ENCODE measurements around the gene SNRPB.
"Not testable (repeated sequence)": the region's sequence is repeated elsewhere in the genome, so short reads cannot be mapped to it uniquely, and the experiment has no call there.

Gene SNRPB

GRCh38 chr20:2470423-2471193 is at the start of gene SNRPB:
SNRPB (minus strand) TSS chr20:2470789; CDS start chr20:2470690, 99 bp downstream.
- DNase-seq = peak; percentile 99

DNA sequence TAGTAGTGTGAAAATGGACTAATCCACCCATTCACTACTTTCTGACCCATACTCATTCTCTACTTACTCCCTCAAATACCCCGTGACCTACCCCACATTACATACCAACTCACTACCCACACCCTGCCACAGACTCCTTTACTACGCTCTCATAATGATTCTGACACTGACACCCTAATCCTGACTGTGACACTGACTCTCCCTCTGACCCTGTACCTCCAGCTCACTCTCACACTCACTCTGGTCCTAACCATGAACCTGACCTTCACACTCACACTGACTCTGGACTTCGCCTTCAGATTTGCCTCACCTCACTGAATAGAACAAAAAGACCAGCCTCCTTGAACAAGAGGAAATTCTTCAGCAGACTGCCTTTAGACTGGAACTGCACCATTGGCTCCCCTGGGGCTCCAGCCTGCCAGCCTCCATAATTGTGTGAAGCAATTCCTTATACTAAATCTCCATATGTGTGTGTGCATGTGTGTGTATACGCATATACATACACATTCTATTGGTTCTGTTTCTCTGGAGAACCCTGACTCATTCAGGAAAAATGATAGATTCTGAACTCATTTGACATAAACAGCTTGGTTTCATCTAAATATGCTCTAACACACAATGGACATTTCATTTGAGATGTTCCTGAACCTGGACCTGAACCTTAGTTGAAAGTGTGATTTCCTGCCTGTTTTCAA is 48.7 kb upstream of the SNRPB start:
- peak; percentile 92 for DNase-seq

GRCh38 chr20:2518558-2518957 is 48.0 kb upstream of the SNRPB start:
- DNase-seq = no peak

- DNase-seq = no peak
Observed at GRCh38 chr20:2518096-2518495, 47.5 kb upstream of the SNRPB start.

DNA sequence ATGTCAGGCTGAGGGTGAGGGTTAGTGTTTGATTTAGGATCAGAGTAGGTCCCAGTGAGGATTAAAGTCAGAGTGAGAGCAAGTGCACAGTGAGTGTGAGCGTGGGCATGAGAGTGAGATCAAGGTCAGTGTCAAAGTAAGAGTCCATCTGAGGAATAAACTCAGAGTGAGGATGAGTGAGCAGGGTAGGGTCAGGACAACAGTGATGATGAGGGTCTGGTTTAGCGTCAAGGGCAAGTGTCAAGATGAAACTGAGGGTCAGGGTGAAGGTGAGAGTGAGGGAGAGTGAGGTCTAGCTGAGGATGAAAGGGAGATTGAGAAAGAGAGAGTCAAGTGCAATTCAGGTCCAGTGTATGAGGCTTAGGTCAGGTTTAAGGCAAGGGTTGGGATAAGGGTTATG is 45.8 kb upstream of the SNRPB start:
- DNase-seq = no peak

GRCh38 chr20:2515203-2515602 is 44.6 kb upstream of the SNRPB start:
- peak; percentile 22 for DNase-seq

DNA sequence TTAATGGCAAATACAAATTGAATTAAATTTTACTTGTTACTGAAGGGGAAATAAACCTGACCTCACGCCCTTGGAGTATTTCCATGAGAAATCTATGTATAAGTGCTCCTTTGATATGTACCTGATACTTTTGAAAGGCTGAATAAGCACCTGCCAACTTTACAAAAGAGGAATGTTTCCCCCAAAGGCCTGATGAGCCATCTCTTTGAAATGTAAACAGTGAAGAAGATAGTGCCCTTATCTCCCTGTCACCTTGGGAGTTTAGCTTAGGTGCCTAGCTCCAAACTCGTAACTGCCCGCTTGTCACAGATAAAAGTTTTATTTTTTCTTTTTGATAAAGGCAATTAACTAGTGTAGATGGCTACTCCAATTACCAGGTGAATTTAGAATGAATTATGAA is 39.2 kb upstream of the SNRPB start:
- no peak for DNase-seq

- DNase-seq = peak; percentile 22
Observed at GRCh38 chr20:2509468-2509781, 38.8 kb upstream of the SNRPB start.

- peak; percentile 80 for DNase-seq
Observed at GRCh38 chr20:2508631-2509467, 38.3 kb upstream of the SNRPB start, which contains the start of gene ZNF343. ZNF343 (minus strand) TSS chr20:2508915; CDS start chr20:2493895, 15,020 bp downstream.

DNA sequence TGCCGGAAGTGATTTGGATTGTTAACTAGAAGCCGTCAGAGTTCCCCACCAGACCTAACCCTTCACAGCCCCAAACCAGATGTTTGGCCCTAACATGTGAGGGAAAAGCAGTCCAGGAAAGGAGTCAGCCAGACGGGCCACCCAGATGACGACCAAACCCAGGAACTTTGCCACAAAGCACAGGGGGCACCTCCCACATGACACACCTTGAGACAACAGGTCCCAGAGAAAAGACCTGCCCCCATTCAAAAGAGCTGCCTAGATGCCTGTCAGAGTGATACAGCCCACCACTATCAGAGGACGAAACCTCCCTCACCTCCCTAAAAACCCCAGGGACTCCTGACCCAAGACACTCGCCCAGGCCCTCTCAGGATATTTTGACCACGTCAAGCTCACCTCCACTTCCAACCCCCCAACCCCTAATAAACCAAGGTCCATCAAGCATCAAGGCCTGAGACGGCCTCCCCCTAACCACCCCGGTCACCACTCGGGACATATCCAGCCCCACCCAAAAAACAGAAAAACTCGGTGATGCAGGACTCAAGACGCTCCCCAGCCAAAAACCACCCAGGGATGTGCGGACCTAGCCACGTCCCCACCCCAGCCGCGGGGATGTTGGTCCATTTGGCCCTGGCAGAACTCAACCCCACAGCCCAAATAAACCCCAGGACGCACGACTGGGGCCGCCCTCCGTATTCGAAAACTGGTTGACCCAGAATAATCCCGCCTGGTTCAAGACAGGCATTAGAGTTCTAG is 37.5 kb upstream of the SNRPB start:
- peak; percentile 42 for DNase-seq

- DNase-seq = peak; percentile 25
Observed at GRCh38 chr20:2507464-2507863, 36.9 kb upstream of the SNRPB start.

- not testable (repeated sequence) for DNase-seq
Observed at GRCh38 chr20:2506426-2506825, 35.8 kb upstream of the SNRPB start.

GRCh38 chr20:2504803-2505202 is 34.2 kb upstream of the SNRPB start:
- not testable (repeated sequence) for DNase-seq

- not testable (repeated sequence) for DNase-seq
Observed at GRCh38 chr20:2502808-2503384, 32.3 kb upstream of the SNRPB start.

DNA sequence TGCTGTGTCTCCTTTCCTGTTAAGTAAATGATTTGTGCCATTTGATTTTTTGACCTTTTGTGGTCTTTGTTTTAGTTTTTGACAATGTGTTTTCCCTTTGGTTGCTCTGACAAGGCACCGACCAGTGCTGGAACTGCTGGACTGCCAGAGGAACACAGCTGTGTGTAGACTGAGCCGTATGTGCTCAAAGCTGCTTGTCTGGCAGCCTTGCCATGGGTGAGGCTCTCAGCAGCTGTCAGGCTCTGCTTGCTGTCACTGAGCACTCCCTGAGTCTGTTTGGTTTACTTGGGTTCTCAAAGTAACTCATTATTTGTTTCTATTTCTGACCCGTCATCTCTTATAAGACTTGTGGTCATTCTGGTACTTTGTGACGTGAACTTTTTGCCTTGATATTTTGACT is 15.1 kb upstream of the SNRPB start:
- no peak for DNase-seq

- DNase-seq = no peak
Observed at GRCh38 chr20:2485080-2485479, 14.5 kb upstream of the SNRPB start.

GRCh38 chr20:2483504-2483903 is 12.9 kb upstream of the SNRPB start:
- no peak for DNase-seq

- no peak for DNase-seq
Observed at GRCh38 chr20:2480381-2480780, 9.8 kb upstream of the SNRPB start.

GRCh38 chr20:2476742-2477615 is 6.4 kb upstream of the SNRPB start:
- no peak for DNase-seq

- no peak for DNase-seq
Observed at GRCh38 chr20:2475850-2476741, 5.5 kb upstream of the SNRPB start.
